Upper lobe of left lung (tissue), 6 donors: ENCODE measurements around the gene MLLT6. TPM values are rescaled to one million over a fixed set of nuclear protein-coding genes. Genes with fewer than 3 reads are reported as not detected.
A peak's percentile ranks its signal among the peaks of the same experiment; 100 is the strongest.

Source experiments
- ATAC-seq, 2 donors: fragments of 200-7000 bp; cut with Tn5 transposase; one replicate each; pipeline ENCODE4 v1.9.1; 2022; ENCODE audit warnings: mild to moderate bottlenecking in 2 of 2, moderate library complexity in 2 of 2; ENCODE audit not compliant: low FRiP score in 2 of 2
- DNase-seq, 2 donors: peaks; one replicate each; pipeline ENCODE4 v3.0.0-alpha.2; 2019 to 2020
- H3K27ac ChIP-seq, 4 donors: fragments of 200-600 bp; sonication (generic); one replicate each; pipeline ENCODE4 v1.5.1; 2016 to 2019
- H3K27me3 ChIP-seq, 4 donors: fragments of 200-600 bp; sonication (generic); one replicate each; pipeline ENCODE4 v1.5.1; 2017 to 2019
- H3K36me3 ChIP-seq, 4 donors: fragments of 200-600 bp; sonication (generic); one replicate each; pipeline ENCODE4 v1.5.1; 2016 to 2019
- H3K4me1 ChIP-seq, 4 donors: fragments of 200-600 bp; sonication (generic); one replicate each; pipeline ENCODE4 v1.5.1; 2018 to 2019
- H3K4me3 ChIP-seq, 4 donors: fragments of 200-600 bp; sonication (generic); one replicate each; pipeline ENCODE4 v1.5.1; 2017 to 2019; ENCODE audit warnings: mild to moderate bottlenecking in 2 of 4, moderate library complexity in 1 of 4
- H3K9me3 ChIP-seq, 4 donors: fragments of 200-600 bp; sonication (generic); one replicate each; pipeline ENCODE4 v1.5.1; 2018 to 2019
- EP300 ChIP-seq, 4 donors: sonication (generic); formaldehyde crosslinking; IDR thresholded peaks; one replicate each; pipeline ENCODE4 v1.5.1; 2017; ENCODE audit warnings: antibody characterized with exemption in 4 of 4, control low read depth in 2 of 4
- POLR2A ChIP-seq, 4 donors: fragments of 450-650 bp; IDR thresholded peaks; one replicate each; pipeline ENCODE4 v1.5.1; 2016 to 2017; ENCODE audit warnings: antibody characterized with exemption in 4 of 4, mild to moderate bottlenecking in 2 of 4
- POLR2AphosphoS5 ChIP-seq, 2 donors: sonication (generic); formaldehyde crosslinking; IDR thresholded peaks; one replicate each; pipeline ENCODE4 v1.5.1; 2017; ENCODE audit warnings: antibody characterized with exemption in 2 of 2
- WGBS, 2 donors: methylation state at CpG; one replicate each; pipeline ENCODE4 v1.1.5; 2017 to 2018; 5-methylcytosine and 5-hydroxymethylcytosine counted together
- total RNA-seq, 6 donors: library from RNA; depleted of rRNA in 4 of 6; stranded (reverse); fragments of >200 nt in 4 of 6; gene quantifications; one replicate each; pipeline versions ENCODE4 v1.1.0 to v1.2.1, GENCODE V29; 2016 to 2021
- TF ChIP-seq, protein P1 (sequence below), 6 experiments: fragments of 450-650 bp in 4 of 6; fragments of 200-600 bp in 2 of 6; sonication (generic) in 2 of 6; IDR thresholded peaks; one replicate each; pipeline ENCODE4 v1.5.1; 2016 to 2019; ENCODE audit warnings: antibody characterized with exemption in 6 of 6
- donor health status: DM: no; HTN: no; CAD: no; lungs with moderate emphysema.
- donor health status: DM: no; HTN: yes; CAD: no; lungs with severe emphysema.

The MLLT6 gene
- total RNA-seq, 6 donors from 2014 or later = 69.2 to 305 (median 122) TPM

DNA sequence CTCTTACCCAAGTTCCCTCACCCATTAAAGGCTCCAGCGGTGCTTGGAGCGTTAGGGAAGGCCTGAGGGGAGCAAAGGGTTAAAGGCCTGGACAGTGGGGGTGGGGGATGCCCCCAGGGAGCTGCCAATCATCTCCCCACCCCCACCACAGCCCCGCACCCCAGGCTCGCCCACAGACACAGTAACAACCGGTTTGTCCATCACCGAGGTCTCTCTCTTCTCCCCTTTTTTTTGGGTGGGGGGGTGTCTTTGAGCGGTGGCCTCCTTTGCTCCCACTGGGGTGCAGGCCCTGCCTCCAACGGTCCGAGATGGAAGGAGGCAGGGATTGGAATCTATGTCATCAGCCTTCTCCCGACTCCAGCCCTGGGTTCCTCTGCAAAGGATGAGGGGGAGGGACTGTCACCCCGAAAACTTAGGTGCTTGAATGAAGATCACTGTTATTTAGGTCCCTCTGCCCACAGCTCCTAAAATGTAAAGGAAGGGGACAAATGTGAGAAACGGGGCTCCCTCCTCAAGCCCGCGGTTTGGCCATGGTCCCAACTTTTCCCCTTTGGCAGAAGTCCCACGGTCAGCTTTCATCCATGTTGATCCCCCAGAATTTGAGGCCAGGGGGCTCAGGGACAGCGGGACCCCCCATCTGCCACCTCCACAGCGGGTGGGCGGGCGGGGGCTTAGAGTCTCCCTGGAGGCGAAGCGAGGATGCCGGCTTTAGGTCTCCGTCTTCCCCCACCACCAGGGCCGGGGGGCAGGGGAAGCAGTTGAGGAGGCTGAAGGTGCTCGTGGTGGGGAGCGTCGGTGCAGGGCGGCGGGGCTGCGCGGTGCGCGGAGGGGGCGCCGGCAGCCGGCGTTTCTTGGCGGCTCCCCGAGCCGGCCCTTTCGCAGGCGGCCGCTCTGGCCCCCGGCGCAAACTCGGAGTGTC lies 32.0 kb upstream of the MLLT6 start:
- Histone ChIP-seq H3K4me1 (peaks cover 28 to 41% (median 32%) of the 10 kb centered on the region in 4 donors), H3K27me3 (peaks cover 4 to 51% (median 29%) of the 10 kb centered on the region in 4 donors), H3K4me3 (peak overlapping the region in 3 of 4 donors; percentile 59 to 69 (median 61))

DNA sequence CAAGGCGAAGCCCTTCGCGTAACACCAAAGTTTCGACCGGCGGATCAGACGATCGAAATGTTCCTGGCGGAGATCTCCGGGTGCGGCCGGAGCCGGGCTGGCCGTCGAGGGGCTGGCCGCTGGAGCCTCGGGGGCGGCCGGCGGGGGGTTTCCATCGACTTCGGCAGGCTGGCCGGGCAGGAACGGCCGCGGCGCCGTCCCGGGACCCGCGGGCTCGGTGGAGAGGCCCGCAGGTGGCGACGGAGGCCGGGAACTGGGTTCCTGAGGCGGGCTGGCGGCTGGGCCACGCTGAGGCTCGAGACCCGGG lies 31.4 kb upstream of the MLLT6 start:
- peaks cover 4 to 51% (median 29%) of the 10 kb centered on the region in 4 donors for H3K27me3 ChIP-seq

More for the DNA sequence above, 32.0 kb upstream of the MLLT6 start:
- no peak for DNase-seq
- 26 to 48% methylated on average over 15 to 32 of the region's 46 CpGs for WGBS, 2 donors
- Histone ChIP-seq H3K9me3 (no peaks in the 10 kb centered on the region), H3K27ac (peak overlapping the region in 1 of 4 donors; percentile 57), H3K36me3 (no peaks in the 10 kb centered on the region)
- ATAC-seq = no peak
- TF ChIP-seq EP300 (IDR thresholded peaks at IDR 0.05) = no peak
- no peak for TF ChIP-seq POLR2AphosphoS5 (IDR thresholded peaks at IDR 0.05)
- TF ChIP-seq POLR2A (IDR thresholded peaks at IDR 0.05) = no peak
- TF ChIP-seq, protein P1, sequence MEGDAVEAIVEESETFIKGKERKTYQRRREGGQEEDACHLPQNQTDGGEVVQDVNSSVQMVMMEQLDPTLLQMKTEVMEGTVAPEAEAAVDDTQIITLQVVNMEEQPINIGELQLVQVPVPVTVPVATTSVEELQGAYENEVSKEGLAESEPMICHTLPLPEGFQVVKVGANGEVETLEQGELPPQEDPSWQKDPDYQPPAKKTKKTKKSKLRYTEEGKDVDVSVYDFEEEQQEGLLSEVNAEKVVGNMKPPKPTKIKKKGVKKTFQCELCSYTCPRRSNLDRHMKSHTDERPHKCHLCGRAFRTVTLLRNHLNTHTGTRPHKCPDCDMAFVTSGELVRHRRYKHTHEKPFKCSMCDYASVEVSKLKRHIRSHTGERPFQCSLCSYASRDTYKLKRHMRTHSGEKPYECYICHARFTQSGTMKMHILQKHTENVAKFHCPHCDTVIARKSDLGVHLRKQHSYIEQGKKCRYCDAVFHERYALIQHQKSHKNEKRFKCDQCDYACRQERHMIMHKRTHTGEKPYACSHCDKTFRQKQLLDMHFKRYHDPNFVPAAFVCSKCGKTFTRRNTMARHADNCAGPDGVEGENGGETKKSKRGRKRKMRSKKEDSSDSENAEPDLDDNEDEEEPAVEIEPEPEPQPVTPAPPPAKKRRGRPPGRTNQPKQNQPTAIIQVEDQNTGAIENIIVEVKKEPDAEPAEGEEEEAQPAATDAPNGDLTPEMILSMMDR (IDR thresholded peaks at IDR 0.05) = no peak

DNA sequence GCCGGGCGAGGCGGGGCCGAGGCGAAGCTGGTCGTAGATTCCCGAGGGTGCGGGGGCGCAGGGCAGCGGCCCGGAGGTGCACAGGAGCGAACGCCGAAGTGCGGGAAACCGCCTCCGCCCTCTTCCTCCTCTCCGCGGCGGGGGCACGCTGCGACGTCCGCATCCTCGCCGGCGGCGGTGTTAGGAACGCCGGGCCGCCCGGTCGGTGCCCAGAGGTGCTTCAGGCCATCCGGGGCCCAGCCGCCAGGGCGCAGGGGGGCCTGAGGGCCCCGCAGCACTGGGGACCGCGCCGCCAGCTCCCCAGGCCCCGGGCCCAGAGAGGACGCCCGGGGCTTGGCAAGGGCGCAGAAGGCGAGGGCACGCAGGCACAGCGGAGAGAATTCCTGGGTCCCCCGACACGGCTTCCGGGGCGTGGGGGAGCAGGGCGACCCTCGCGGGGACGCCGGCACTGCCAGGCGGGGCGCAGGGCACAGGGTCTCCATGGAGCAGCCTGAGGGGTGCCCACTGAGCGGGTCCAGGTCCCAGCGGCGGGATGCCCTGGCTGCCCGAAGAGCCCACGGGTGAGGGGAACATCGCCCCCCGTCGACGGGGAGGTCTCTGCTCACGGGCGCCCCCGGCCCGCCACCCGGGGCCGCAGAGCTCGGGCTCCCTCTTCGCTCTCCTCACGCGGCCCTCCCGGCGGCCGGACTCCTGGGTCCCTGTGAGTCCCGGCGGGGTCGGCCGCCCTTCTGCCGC lies 30.9 kb upstream of the MLLT6 start:
- peak in 1 of 2 donors; percentile 2 for ATAC-seq
- H3K9me3 ChIP-seq = no peaks in the 10 kb centered on the region

More for the DNA sequence above, 31.4 kb upstream of the MLLT6 start:
- H3K4me1 ChIP-seq = peaks cover 28 to 41% (median 32%) of the 10 kb centered on the region in 4 donors
- peak overlapping the region in 1 of 4 donors; percentile 57 for H3K27ac ChIP-seq
- TF ChIP-seq POLR2A (IDR thresholded peaks at IDR 0.05) (no peak), POLR2AphosphoS5 (IDR thresholded peaks at IDR 0.05) (no peak), EP300 (IDR thresholded peaks at IDR 0.05) (no peak)
- TF ChIP-seq, protein P1 (IDR thresholded peaks at IDR 0.05) = peak in 1 of 6 experiments; percentile 17
- H3K36me3 ChIP-seq = no peaks in the 10 kb centered on the region
- no peak for DNase-seq
- peak overlapping the region in 3 of 4 donors; percentile 59 to 69 (median 61) for H3K4me3 ChIP-seq
- 1% methylated on average over 21 to 30 of the region's 41 CpGs for WGBS, 2 donors
- ATAC-seq = peak in 1 of 2 donors; percentile 10
- H3K9me3 ChIP-seq = no peaks in the 10 kb centered on the region

More for the DNA sequence above, 30.9 kb upstream of the MLLT6 start:
- TF ChIP-seq, protein P1 (IDR thresholded peaks at IDR 0.05) = no peak
- no peak for TF ChIP-seq POLR2A (IDR thresholded peaks at IDR 0.05)
- TF ChIP-seq EP300 (IDR thresholded peaks at IDR 0.05) = no peak
- no peak for TF ChIP-seq POLR2AphosphoS5 (IDR thresholded peaks at IDR 0.05)
- Histone ChIP-seq H3K4me3 (peak overlapping the region; percentile 46 to 69 (median 60)), H3K4me1 (peaks cover 28 to 41% (median 32%) of the 10 kb centered on the region in 4 donors), H3K27ac (peak overlapping the region in 3 of 4 donors; percentile 29 to 57 (median 39)), H3K27me3 (peaks cover 4 to 49% (median 27%) of the 10 kb centered on the region in 4 donors), H3K36me3 (no peaks in the 10 kb centered on the region)
- WGBS, 2 donors = 1 to 3% methylated on average over 22 to 38 of the region's 85 CpGs
- peak; percentile 24 to 89 for DNase-seq
